Lung (tissue), 12 donors: ENCODE data around the gene STK11. TPM values are rescaled to one million over a fixed set of nuclear protein-coding genes. Genes with fewer than 3 reads are reported as not detected.

Experiments
- ATAC-seq: fragments of 200-7000 bp; cut with Tn5 transposase; one replicate; pipeline ENCODE4 v1.9.1; 2020; ENCODE audit warnings: moderate number of reproducible peaks; ENCODE audit not compliant: insufficient read depth, low FRiP score
- DNase-seq, 3 donors: peaks; one replicate each; pipeline ENCODE4 v3.0.0-alpha.2; 2013 to 2017
- H3K27ac ChIP-seq, 2 donors: one replicate each; pipeline ENCODE4 v1.5.1; 2013; ENCODE audit warnings: mild to moderate bottlenecking in 2 of 2, moderate library complexity in 2 of 2, control low read depth in 1 of 2, inconsistent platforms in 1 of 2, low read depth in 1 of 2, low read length in 1 of 2
- H3K27me3 ChIP-seq, 3 donors: one replicate each; pipeline ENCODE4 v1.5.1; 2013; ENCODE audit warnings: low read length in 2 of 3; ENCODE audit not compliant: control insufficient read depth in 3 of 3, insufficient read depth in 3 of 3
- H3K36me3 ChIP-seq, 4 donors: one replicate each; pipeline ENCODE4 v1.5.1; 2013; ENCODE audit warnings: low read length in 4 of 4, mild to moderate bottlenecking in 1 of 4, moderate library complexity in 1 of 4; ENCODE audit not compliant: control insufficient read depth in 4 of 4, insufficient read depth in 4 of 4
- H3K4me1 ChIP-seq, 5 donors: one replicate each; pipeline ENCODE4 v1.5.1; 2013; ENCODE audit warnings: low read length in 5 of 5, mild to moderate bottlenecking in 2 of 5, moderate library complexity in 1 of 5; ENCODE audit not compliant: control insufficient read depth in 5 of 5, insufficient read depth in 5 of 5
- H3K4me3 ChIP-seq: one replicate; pipeline ENCODE4 v1.5.1; 2013; ENCODE audit warnings: mild to moderate bottlenecking, control low read depth, moderate library complexity
- H3K9ac ChIP-seq, 2 donors: one replicate each; pipeline ENCODE4 v1.5.1; 2013; ENCODE audit warnings: low read length in 2 of 2, control low read depth in 1 of 2; ENCODE audit not compliant: insufficient read depth in 1 of 2
- H3K9me3 ChIP-seq, 4 donors: one replicate each; pipeline ENCODE4 v1.5.1; 2013; ENCODE audit warnings: low read length in 3 of 4, mild to moderate bottlenecking in 1 of 4, moderate library complexity in 1 of 4; ENCODE audit not compliant: control insufficient read depth in 4 of 4, insufficient read depth in 3 of 4
- WGBS, 2 donors: extraction: QIAGEN DNeasy Blood & Tissue Kit; methylation state at CpG; one replicate each; pipeline ENCODE4 v1.1.7; 2013; 5-methylcytosine and 5-hydroxymethylcytosine counted together
- polyA plus RNA-seq, 2 donors: library from polyadenylated mRNA; stranded (reverse); fragments of 200-250 nt; gene quantifications; one replicate each; pipeline ENCODE4 v1.2.1, GENCODE V29; 2013
- total RNA-seq, 2 donors: library from RNA; depleted of rRNA in 1 of 2; stranded (reverse); fragments of >200 nt in 1 of 2; gene quantifications; one replicate each; pipeline ENCODE4 v1.2.1, GENCODE V29; 2014 to 2021
- TF ChIP-seq, protein P1 (sequence below): IDR thresholded peaks from 2 replicates; pipeline ENCODE4 v1.5.1; 2012; ENCODE audit warnings: mild to moderate bottlenecking; ENCODE audit errors: control extremely low read depth, extremely low read depth
- donor health status: control.
- donor health status: control.
- donor health status: Bipolar disorder and iron deficiency.
- donor health status: healthy.
- donor health status: DM: yes; HTN: yes; CAD: no.

The STK11 gene
- total and polyA plus RNA-seq, 4 donors = 43.1 to 59.8 (median 54.6) TPM

- TF ChIP-seq, protein P1, sequence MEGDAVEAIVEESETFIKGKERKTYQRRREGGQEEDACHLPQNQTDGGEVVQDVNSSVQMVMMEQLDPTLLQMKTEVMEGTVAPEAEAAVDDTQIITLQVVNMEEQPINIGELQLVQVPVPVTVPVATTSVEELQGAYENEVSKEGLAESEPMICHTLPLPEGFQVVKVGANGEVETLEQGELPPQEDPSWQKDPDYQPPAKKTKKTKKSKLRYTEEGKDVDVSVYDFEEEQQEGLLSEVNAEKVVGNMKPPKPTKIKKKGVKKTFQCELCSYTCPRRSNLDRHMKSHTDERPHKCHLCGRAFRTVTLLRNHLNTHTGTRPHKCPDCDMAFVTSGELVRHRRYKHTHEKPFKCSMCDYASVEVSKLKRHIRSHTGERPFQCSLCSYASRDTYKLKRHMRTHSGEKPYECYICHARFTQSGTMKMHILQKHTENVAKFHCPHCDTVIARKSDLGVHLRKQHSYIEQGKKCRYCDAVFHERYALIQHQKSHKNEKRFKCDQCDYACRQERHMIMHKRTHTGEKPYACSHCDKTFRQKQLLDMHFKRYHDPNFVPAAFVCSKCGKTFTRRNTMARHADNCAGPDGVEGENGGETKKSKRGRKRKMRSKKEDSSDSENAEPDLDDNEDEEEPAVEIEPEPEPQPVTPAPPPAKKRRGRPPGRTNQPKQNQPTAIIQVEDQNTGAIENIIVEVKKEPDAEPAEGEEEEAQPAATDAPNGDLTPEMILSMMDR = no peak
- Histone ChIP-seq H3K27ac (no peak overlapping the region), H3K27me3 (no peaks in the 10 kb centered on the region), H3K4me3 (no peak overlapping the region), H3K9ac (no peak overlapping the region), H3K36me3 (peaks cover 0 to 63% (median 10%) of the 10 kb centered on the region in 4 donors), H3K9me3 (no peaks in the 10 kb centered on the region), H3K4me1 (peaks cover 0 to 6% (median 0%) of the 10 kb centered on the region in 5 donors)
- DNase-seq (no peak), ATAC-seq (no peak)
- 91 to 95% methylated on average over 10 to 14 of the region's 14 CpGs for WGBS, 2 donors
These were observed 16.8 kb downstream of the STK11 start for GRCh38 chr19:1222394-1222793.

- Histone ChIP-seq H3K4me3 (no peak overlapping the region), H3K36me3 (peaks cover 0 to 71% (median 10%) of the 10 kb centered on the region in 4 donors), H3K27me3 (no peaks in the 10 kb centered on the region), H3K9ac (no peak overlapping the region), H3K9me3 (no peaks in the 10 kb centered on the region), H3K27ac (no peak overlapping the region), H3K4me1 (peaks cover 0 to 6% (median 0%) of the 10 kb centered on the region in 5 donors)
- DNase-seq (peak in 1 of 3 donors; percentile 15), ATAC-seq (no peak)
- TF ChIP-seq, protein P1 = no peak
- 85 to 88% methylated on average over 48 of the region's 48 CpGs for WGBS, 2 donors
These were observed 17.7 kb downstream of the STK11 start for GRCh38 chr19:1223018-1223855.

DNA sequence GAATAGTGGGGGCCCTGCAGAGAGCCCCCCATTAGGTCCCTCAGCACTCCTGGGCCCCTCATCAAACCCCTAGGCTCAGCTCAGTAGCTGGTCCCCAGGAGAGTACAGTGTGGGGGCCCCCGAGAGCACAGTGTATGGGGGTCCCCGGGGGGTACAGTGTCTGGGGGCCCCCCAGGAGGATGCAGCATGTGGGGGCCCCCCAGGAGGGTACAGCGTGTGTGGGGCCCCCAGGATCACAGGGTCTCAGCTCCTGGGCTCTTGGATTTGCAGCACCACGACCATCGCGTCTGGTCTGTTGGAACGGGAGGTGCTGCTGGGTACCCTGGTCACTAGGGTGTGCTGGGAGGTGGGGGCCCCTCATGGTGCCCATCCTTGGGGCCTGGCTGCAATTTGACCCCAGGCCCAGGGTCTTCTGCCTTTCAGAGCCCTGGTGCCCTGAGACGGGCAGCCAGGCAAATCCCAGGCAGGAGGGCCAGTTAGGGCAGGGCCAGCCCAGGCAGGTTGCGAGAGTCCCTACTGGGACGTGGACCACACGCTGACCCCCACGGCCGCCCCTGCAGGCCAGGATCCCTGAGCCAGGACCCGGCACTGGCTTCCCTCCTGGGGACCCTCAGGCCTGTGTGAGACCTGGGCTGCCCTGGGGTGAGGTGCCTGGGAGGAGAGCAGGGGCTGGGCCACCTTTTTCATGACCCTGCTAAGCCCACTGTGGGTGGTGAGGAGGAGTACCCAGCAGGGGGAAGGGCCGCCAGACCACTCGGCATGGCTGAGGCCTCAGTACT lies 18.7 kb downstream of the STK11 start:
- no peak for DNase-seq
- Histone ChIP-seq H3K9me3 (no peaks in the 10 kb centered on the region), H3K27me3 (no peaks in the 10 kb centered on the region), H3K9ac (no peak overlapping the region), H3K27ac (no peak overlapping the region), H3K4me3 (no peak overlapping the region), H3K36me3 (peaks cover 0 to 76% (median 10%) of the 10 kb centered on the region in 4 donors), H3K4me1 (peaks cover 0 to 2% (median 0%) of the 10 kb centered on the region in 5 donors)
- TF ChIP-seq, protein P1 = no peak
- no peak for ATAC-seq
- WGBS, 2 donors = 88 to 96% methylated on average over 16 of the region's 16 CpGs
